K562 (cell line): ENCODE data around the gene SPAG16. TPM values are rescaled to one million over a fixed set of nuclear protein-coding genes. Genes with fewer than 3 reads are reported as not detected.

Experiments used
- ATAC-seq: fragments of 200-7000 bp; cut with Tn5 transposase; 3 replicates; pipeline ENCODE4 v1.9.1; 2020; ENCODE audit warnings: moderate library complexity
- BruUV-seq: library from RNA; stranded (reverse); fragments of 400-500 nt; replicated peaks from 2 replicates; lab custom pipeline; 2021; lab: Mats Ljungman, UMichigan
- CTCF ChIA-PET: fragments of 300-600 bp; formaldehyde crosslinking; extraction: SDS; loops from one replicate; lab custom pipeline; 2021; ENCODE audit warnings: low intra/inter-chr PET ratio; lab: Yijun Ruan, JAX
- POLR2A ChIA-PET: fragments of 300-600, 350-650 bp; sonication (Branson Sonifier 250); formaldehyde crosslinking; extraction: SDS; loops from one replicate; lab custom pipeline; 2021; ENCODE audit warnings: antibody characterized with exemption, inconsistent platforms; lab: Yijun Ruan, JAX
- DNase-seq, 4 experiments: peaks; one replicate each; pipeline versions ENCODE4 v3.0.0 to v3.0.0-alpha.2; 2011 to 2018; ENCODE audit warnings: low spot score in 3 of 4, mixed read lengths in 3 of 4; ENCODE audit errors: extremely low read depth in 1 of 4
- FAIRE-seq: peaks from 2 replicates; lab custom pipeline; 2011; peaks lifted over from hg19 to GRCh38; lab: Jason Lieb, UNC
- H2AFZ ChIP-seq: 2 replicates; pipeline ENCODE4 v1.6.0; 2011; ENCODE audit warnings: low read depth, low read length, control low read depth, inconsistent platforms
- H3K27ac ChIP-seq: fragments of 200-600 bp; 3 replicates; pipeline ENCODE4 v1.8.0; 2011; ENCODE audit warnings: low read depth, mild to moderate bottlenecking, control low read depth, inconsistent platforms, low read length, moderate library complexity, mixed read lengths; ENCODE audit errors: extremely low read depth
- H3K27me3 ChIP-seq, 2 experiments: fragments of 300-600 bp in 1 of 2; 2 replicates in 1 of 2; 3 replicates in 1 of 2; pipeline versions ENCODE4 v1.6.0 to v1.8.0; 2011; ENCODE audit warnings: inconsistent platforms in 2 of 2, low read length in 2 of 2, mild to moderate bottlenecking in 1 of 2, mixed read lengths in 1 of 2, moderate library complexity in 1 of 2; ENCODE audit not compliant: control insufficient read depth in 2 of 2, insufficient read depth in 2 of 2
- H3K36me3 ChIP-seq: fragments of 300-600 bp; 3 replicates; pipeline ENCODE4 v1.8.0; 2011; ENCODE audit warnings: mild to moderate bottlenecking, low read length, inconsistent platforms; ENCODE audit not compliant: control insufficient read depth, insufficient read depth
- H3K4me1 ChIP-seq, 2 experiments: fragments of 200-600 bp in 1 of 2; replicated peaks in 1 of 2; 2 replicates in 1 of 2; 3 replicates in 1 of 2; pipeline versions ENCODE4 v1.5.1 to v1.8.0; 2011; ENCODE audit warnings: inconsistent platforms in 2 of 2, low read length in 2 of 2, mild to moderate bottlenecking in 1 of 2, mixed read lengths in 1 of 2, moderate library complexity in 1 of 2; ENCODE audit not compliant: control insufficient read depth in 2 of 2, insufficient read depth in 2 of 2
- H3K4me2 ChIP-seq: 2 replicates; pipeline ENCODE4 v1.6.1; 2011; ENCODE audit warnings: low read length, control low read depth, inconsistent platforms, mixed read lengths; ENCODE audit not compliant: insufficient read depth
- H3K4me3 ChIP-seq: fragments of 200-600 bp; sonication (generic), shearing (Covaris generic); 2 replicates; pipeline ENCODE4 v1.5.1; 2016; ENCODE audit warnings: control low read depth, inconsistent platforms
- H3K79me2 ChIP-seq: fragments of 200-600 bp; 3 replicates; pipeline ENCODE4 v1.8.0; 2011; ENCODE audit warnings: low read length, inconsistent platforms; ENCODE audit not compliant: control insufficient read depth, insufficient read depth
- H3K9ac ChIP-seq, 2 experiments: 2 replicates each; pipeline versions ENCODE4 v1.6.0 to v1.6.1; 2011; ENCODE audit warnings: low read depth in 2 of 2, low read length in 2 of 2, control low read depth in 1 of 2, inconsistent platforms in 1 of 2, mild to moderate bottlenecking in 1 of 2, mixed read lengths in 1 of 2; ENCODE audit not compliant: insufficient read depth in 1 of 2
- H3K9me1 ChIP-seq: one replicate; pipeline ENCODE4 v1.6.0; 2011; ENCODE audit warnings: inconsistent platforms, mild to moderate bottlenecking, low read length, moderate library complexity; ENCODE audit not compliant: control insufficient read depth, insufficient read depth
- H3K9me3 ChIP-seq: replicated peaks from 2 replicates; pipeline ENCODE4 v1.5.1; 2011; ENCODE audit warnings: low read depth, low read length, inconsistent platforms; ENCODE audit not compliant: control insufficient read depth, insufficient read depth
- H4K20me1 ChIP-seq: replicated peaks from 2 replicates; pipeline ENCODE4 v1.6.1; 2011; ENCODE audit warnings: low read length, inconsistent platforms, mixed read lengths; ENCODE audit not compliant: control insufficient read depth, insufficient read depth
- CBX1 ChIP-seq: sonication (generic); IDR thresholded peaks from 2 replicates; pipeline ENCODE4 v1.6.1; 2016; ENCODE audit warnings: antibody characterized with exemption, low read depth, mild to moderate bottlenecking
- CHD4 ChIP-seq: fragments of 200-600 bp; sonication (generic); IDR thresholded peaks from 3 replicates; pipeline ENCODE4 v1.6.1; 2012; ENCODE audit warnings: low read depth, mild to moderate bottlenecking, mixed read lengths, low read length, inconsistent platforms; ENCODE audit not compliant: insufficient read depth, insufficient replicate concordance, poor library complexity, severe bottlenecking
- GATAD2B ChIP-seq: fragments of 450-650 bp; IDR thresholded peaks from 2 replicates; pipeline ENCODE4 v1.6.1; 2017; ENCODE audit warnings: mild to moderate bottlenecking, borderline replicate concordance
- GTF2E2 ChIP-seq: fragments of 200-800 bp; sonication (Bioruptor generic); IDR thresholded peaks from 2 replicates; pipeline ENCODE4 v1.6.1; 2016; ENCODE audit warnings: missing genetic modification characterization, missing compliant biosample characterization
- HINFP ChIP-seq: fragments of 450-650 bp; conservative IDR thresholded peaks from 2 replicates; pipeline ENCODE4 v1.6.1; 2016; ENCODE audit warnings: missing genetic modification characterization, low read depth, mild to moderate bottlenecking, control low read depth, missing compliant biosample characterization
- KDM4B ChIP-seq, 2 experiments: fragments of 450-650 bp in 1 of 2; sonication (generic) in 1 of 2; IDR thresholded peaks; 2 replicates each; pipeline ENCODE4 v1.6.1; 2016 to 2017; ENCODE audit warnings: borderline replicate concordance in 2 of 2, antibody characterized with exemption in 1 of 2, low read depth in 1 of 2, mild to moderate bottlenecking in 1 of 2
- MAFK ChIP-seq: IDR thresholded peaks from 2 replicates; pipeline ENCODE4 v1.6.1; 2011; ENCODE audit warnings: low read length, improper control_type of control experiment
- MBD2 ChIP-seq: sonication (generic); IDR thresholded peaks from 2 replicates; pipeline ENCODE4 v1.6.1; 2016; ENCODE audit warnings: low read depth, borderline replicate concordance
- MED1 ChIP-seq: sonication (generic); formaldehyde crosslinking; IDR thresholded peaks from 2 replicates; pipeline ENCODE4 v1.8.1; 2023; ENCODE audit warnings: missing genetic modification reagents, borderline replicate concordance
- MEIS2 ChIP-seq: fragments of 450-650 bp; IDR thresholded peaks from 2 replicates; pipeline ENCODE4 v1.6.1; 2014; ENCODE audit warnings: mild to moderate bottlenecking; ENCODE audit not compliant: partially characterized antibody
- ZBTB12 ChIP-seq: fragments of 250-450 bp; sonication (Bioruptor Pico); IDR thresholded peaks from 2 replicates; pipeline ENCODE4 v1.4.0; 2020
- ZNF124 ChIP-seq: sonication (generic); formaldehyde crosslinking; IDR thresholded peaks from 2 replicates; pipeline ENCODE4 v1.8.1; 2022; ENCODE audit warnings: missing genetic modification reagents
- ZNF24 ChIP-seq: fragments of 450-650 bp; IDR thresholded peaks from 2 replicates; pipeline ENCODE4 v1.6.1; 2016
- ZNF253 ChIP-seq: fragments of 250-450 bp; sonication (Bioruptor Pico); conservative IDR thresholded peaks from 2 replicates; pipeline ENCODE4 v1.6.1; 2021; ENCODE audit warnings: mild to moderate bottlenecking
- ZNF436 ChIP-seq: fragments of 250-450, 450-650 bp; sonication (Bioruptor Pico); formaldehyde crosslinking; IDR thresholded peaks from 2 replicates; pipeline ENCODE4 v1.7.0; 2020; ENCODE audit warnings: mild to moderate bottlenecking
- ZNF644 ChIP-seq: fragments of 200-800 bp; sonication (Bioruptor generic); IDR thresholded peaks from 2 replicates; pipeline ENCODE4 v1.6.1; 2016; ENCODE audit warnings: low read depth, missing genetic modification characterization, missing compliant biosample characterization
- ZNF79 ChIP-seq: fragments of 250-450 bp; sonication (Bioruptor Pico); IDR thresholded peaks from 2 replicates; pipeline ENCODE4 v1.4.0; 2020; ENCODE audit warnings: low read depth, mild to moderate bottlenecking, moderate library complexity
- WGBS: fragments of 100-300 bp; shearing (Covaris generic); methylation state at CpG from one replicate; pipeline ENCODE4 v1.1.6; 2016; ENCODE audit warnings: low coverage, mixed read lengths; ENCODE audit not compliant: insufficient coverage; ENCODE audit errors: missing lambda C conversion rate; 5-methylcytosine and 5-hydroxymethylcytosine counted together
- in situ Hi-C: fragments of 300-500 bp; cut with MboI; formaldehyde crosslinking; loops from 4 replicates; pipeline ENCODE4 v1.15.0; 2018; ENCODE audit warnings: inconsistent platforms, mixed read lengths
- intact Hi-C: fragments of 100-400 bp; cut with micrococcal nuclease; formaldehyde crosslinking; loops from 2 replicates; pipeline ENCODE4 v1.14.2; 2022
- polyA plus RNA-seq, 8 experiments: library from polyadenylated mRNA; depleted of rRNA in 4 of 8; stranded (reverse) in 5 of 8; unstranded in 3 of 8; fragments of >200 nt; fragmentation: Nextera tagmentation in 2 of 8; fragmentation: Illumina TruSeq in 1 of 8; extraction: Ambion mirVana in 2 of 8; extraction: Trizol in 1 of 8; gene quantifications; 2 replicates each; pipeline versions ENCODE4 v1.2.1 to v1.2.3, GENCODE V29; 2011 to 2014; ENCODE audit warnings: inconsistent platforms in 1 of 8, missing spikeins in 1 of 8
- total RNA-seq, 7 experiments: library from RNA; depleted of rRNA in 6 of 7; stranded (reverse); fragments of >200 nt in 6 of 7; fragmentation: Illumina TruSeq in 2 of 7; extraction: Trizol in 2 of 7; gene quantifications; 2 replicates each; pipeline versions ENCODE4 v1.2.1 to v1.2.3, GENCODE V29; 2011 to 2021; ENCODE audit warnings: low replicate concordance in 1 of 7

Gene SPAG16
- total and polyA plus RNA-seq, 9 of the 15 experiments (the other 6 are each of a cell fraction or from before 2014, with no cell fraction given): 0.98 to 5.9 (median 3.5) TPM

- no peak for TF ChIP-seq ZBTB12 (CRISPR knock-in tag)
- TF ChIP-seq HINFP (tag): no peak
- TF ChIP-seq CBX1: no peak
Measured at GRCh38 chr2:214011676-214012075, 727.4 kb downstream of the SPAG16 start (continued).

- 2% methylated on average over 7 of the region's 7 CpGs for WGBS
- H3K27ac ChIP-seq: no peak overlapping the region
- no peak for TF ChIP-seq MEIS2
- no peak for TF ChIP-seq ZNF79 (CRISPR knock-in tag)
- TF ChIP-seq CHD4: no peak
- no peak for TF ChIP-seq ZNF644 (tag)
- TF ChIP-seq GTF2E2 (tag): no peak
- TF ChIP-seq ZNF436 (CRISPR knock-in tag): no peak
- TF ChIP-seq ZNF124: no peak
- TF ChIP-seq KDM4B (IDR thresholded peaks at IDR 0.05; ENCODE audit: borderline replicate concordance in 2 of 2, low read depth in 1 of 2): no peak
- no peak for TF ChIP-seq MBD2
- no peak for TF ChIP-seq MAFK
- TF ChIP-seq MED1 (CRISPR knock-in tag): no peak
- TF ChIP-seq ZNF253 (CRISPR knock-in tag): no peak
- no peak for TF ChIP-seq GATAD2B
- TF ChIP-seq ZNF24: no peak
- TF ChIP-seq, all 486 proteins: peak for 0
- Histone ChIP-seq H3K4me1 (no peaks in the 10 kb centered on the region), H3K4me2 (no peak overlapping the region), H4K20me1 (no peaks in the 10 kb centered on the region), H3K79me2 (no peaks in the 10 kb centered on the region), H3K9me3 (no peaks in the 10 kb centered on the region), H3K9me1 (no peaks in the 10 kb centered on the region), H3K36me3 (no peaks in the 10 kb centered on the region), H2AFZ (no peak overlapping the region), H3K4me3 (no peak overlapping the region), H3K27me3 (no peaks in the 10 kb centered on the region), H3K9ac (no peak overlapping the region)
- no peak for FAIRE-seq
- BruUV-seq: no TSS peak
- no peak for ATAC-seq
- CTCF ChIA-PET: no interaction called here
- intact Hi-C loops: no loop called here
- POLR2A ChIA-PET: no interaction called here
- in situ Hi-C loops: no loop called here
- DNase-seq: no peak
Measured at GRCh38 chr2:214014551-214015220, 730.4 kb downstream of the SPAG16 start.
